Measurements from ENCODE around the gene CEP72.

GRCh38 chr5:566636-567309 is 45.4 kb upstream of the CEP72 start:
- TF ChIP-seq REST (IDR thresholded peaks at IDR 0.05; ENCODE audit: low read depth, low read length): no peak
- TF ChIP-seq SP1 (IDR thresholded peaks at IDR 0.05; ENCODE audit: low read depth, low read length): no peak
- TF ChIP-seq HDGF (IDR thresholded peaks at IDR 0.05): no peak
- TF ChIP-seq CTCF (IDR thresholded peaks at IDR 0.05 in 2 of 3, conservative IDR thresholded peaks at IDR 0.05 in 1 of 3; ENCODE audit: control insufficient read depth in 2 of 3, extremely low read depth in 1 of 3, insufficient read depth in 1 of 3, low read depth in 3 of 3, low read length in 3 of 3): no peak
- no peak for TF ChIP-seq RBBP5 (conservative IDR thresholded peaks at IDR 0.05)
- TF ChIP-seq BCLAF1 (IDR thresholded peaks at IDR 0.05): no peak
- TF ChIP-seq CBX5 (IDR thresholded peaks at IDR 0.05; ENCODE audit: low read depth): no peak
- TF ChIP-seq PRDM15 (CRISPR knock-in tag; IDR thresholded peaks at IDR 0.05): no peak
- no peak for TF ChIP-seq LARP7 (IDR thresholded peaks at IDR 0.05)
- no peak for TF ChIP-seq TCF7 (IDR thresholded peaks at IDR 0.05; ENCODE audit: borderline replicate concordance)
- no peak for TF ChIP-seq POLR2AphosphoS5 (IDR thresholded peaks at IDR 0.05; ENCODE audit: low read length)
- no peak for TF ChIP-seq EP300 (IDR thresholded peaks at IDR 0.05; ENCODE audit: borderline replicate concordance in 1 of 2, control insufficient read depth in 1 of 2, low read depth in 2 of 2, low read length in 2 of 2)
- no peak for TF ChIP-seq YBX1 (IDR thresholded peaks at IDR 0.05)
- TF ChIP-seq PKNOX1 (IDR thresholded peaks at IDR 0.05): no peak

All from GM12878 (cell line).